CD4-positive, alpha-beta T cell treated with Interleukin-15 for 4 hours (primary cell): Measurements from ENCODE around the gene RIPOR1.

Experiments used
- DNase-seq: peaks from one replicate; pipeline ENCODE4 v3.0.0-alpha.2; 2020; ENCODE audit warnings: low spot score

Gene RIPOR1

DNA sequence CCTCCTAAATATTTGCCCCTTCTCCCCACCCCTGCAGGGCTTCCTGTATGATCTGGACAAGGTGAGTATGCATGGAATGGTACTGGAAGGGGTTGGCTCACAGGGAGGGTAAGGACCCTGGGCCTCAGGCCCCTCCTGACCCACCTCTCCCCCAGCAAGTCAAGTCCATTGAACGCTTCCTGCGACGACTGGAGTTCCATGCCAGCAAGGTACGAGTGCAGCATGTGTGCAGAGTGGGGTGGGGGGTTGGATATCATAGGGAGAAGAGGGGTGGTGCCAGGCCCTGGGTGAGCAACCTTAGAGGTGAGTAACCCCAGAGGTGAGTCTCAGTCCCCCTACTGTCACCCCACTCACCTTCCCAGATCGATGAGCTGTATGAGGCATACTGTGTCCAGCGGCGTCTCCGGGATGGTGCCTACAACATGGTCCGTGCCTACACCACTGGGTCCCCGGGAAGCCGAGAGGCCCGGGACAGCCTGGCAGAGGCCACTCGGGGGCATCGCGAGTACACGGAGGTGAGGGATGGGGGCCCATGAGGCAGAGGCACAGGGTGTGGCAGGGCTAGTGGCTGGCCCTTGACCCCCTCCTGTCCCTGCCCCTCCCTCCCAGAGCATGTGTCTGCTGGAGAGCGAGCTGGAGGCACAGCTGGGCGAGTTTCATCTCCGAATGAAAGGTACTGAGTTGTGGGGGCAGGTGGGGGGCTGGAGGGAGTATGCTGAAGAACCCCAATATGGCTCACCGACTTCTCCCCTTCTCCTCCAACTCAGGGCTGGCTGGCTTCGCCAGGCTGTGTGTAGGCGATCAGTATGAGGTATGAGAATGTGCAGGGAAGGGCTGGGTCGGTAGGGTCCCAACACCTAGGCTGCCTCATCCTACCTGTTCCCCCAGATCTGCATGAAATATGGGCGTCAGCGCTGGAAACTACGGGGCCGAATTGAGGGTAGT, 11.3 kb downstream of the RIPOR1 start:
- no peak for DNase-seq

GRCh38 chr16:67540756-67541155, 12.1 kb downstream of the RIPOR1 start:
- DNase-seq, result no peak

DNA sequence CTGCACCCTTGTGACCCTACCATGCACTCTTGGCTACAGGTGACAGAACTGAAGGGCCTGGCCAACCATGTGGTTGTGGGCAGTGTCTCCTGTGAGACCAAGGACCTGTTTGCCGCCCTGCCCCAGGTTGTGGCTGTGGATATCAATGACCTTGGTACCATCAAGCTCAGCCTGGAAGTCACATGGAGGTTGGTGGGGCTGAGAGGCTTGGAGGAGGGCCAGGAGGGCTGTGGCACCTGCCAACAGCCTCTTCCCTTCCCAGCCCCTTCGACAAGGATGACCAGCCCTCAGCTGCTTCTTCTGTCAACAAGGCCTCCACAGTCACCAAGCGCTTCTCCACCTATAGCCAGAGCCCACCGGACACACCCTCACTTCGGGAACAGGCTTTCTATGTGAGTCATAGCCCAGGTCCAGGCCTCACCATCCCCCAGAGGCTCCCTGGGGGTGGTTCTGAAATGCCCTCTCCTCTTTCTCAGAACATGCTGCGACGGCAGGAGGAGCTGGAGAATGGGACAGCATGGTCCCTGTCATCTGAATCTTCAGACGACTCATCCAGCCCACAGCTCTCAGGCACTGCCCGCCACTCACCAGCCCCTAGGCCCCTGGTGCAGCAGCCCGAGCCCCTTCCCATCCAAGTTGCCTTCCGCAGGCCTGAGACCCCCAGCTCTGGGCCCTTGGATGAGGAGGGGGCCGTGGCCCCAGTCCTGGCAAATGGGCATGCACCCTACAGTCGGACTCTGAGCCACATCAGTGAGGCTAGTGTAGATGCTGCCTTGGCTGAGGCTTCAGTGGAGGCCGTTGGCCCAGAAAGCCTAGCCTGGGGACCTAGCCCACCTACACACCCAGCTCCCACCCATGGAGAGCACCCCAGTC, 13.0 kb downstream of the RIPOR1 start:
- DNase-seq, result no peak

GRCh38 chr16:67542464-67542863, 13.8 kb downstream of the RIPOR1 start:
- peak; percentile 88 for DNase-seq

- no peak for DNase-seq
Measured at GRCh38 chr16:67543036-67543435, 14.4 kb downstream of the RIPOR1 start.

GRCh38 chr16:67543582-67543981, 15.0 kb downstream of the RIPOR1 start:
- DNase-seq, result no peak

GRCh38 chr16:67544329-67544841, 15.8 kb downstream of the RIPOR1 start:
- DNase-seq, result no peak

- DNase-seq, result no peak
Measured at GRCh38 chr16:67544844-67545664, 16.4 kb downstream of the RIPOR1 start.

GRCh38 chr16:67545665-67546024, 17.0 kb downstream of the RIPOR1 start:
- no peak for DNase-seq

- DNase-seq, result no peak
Measured at GRCh38 chr16:67546091-67546501, 17.5 kb downstream of the RIPOR1 start.

- DNase-seq, result peak; percentile 74
Measured at GRCh38 chr16:67546761-67547422, 18.3 kb downstream of the RIPOR1 start.

GRCh38 chr16:67547423-67548264, 19.0 kb downstream of the RIPOR1 start:
- DNase-seq, result peak; percentile 42

DNA sequence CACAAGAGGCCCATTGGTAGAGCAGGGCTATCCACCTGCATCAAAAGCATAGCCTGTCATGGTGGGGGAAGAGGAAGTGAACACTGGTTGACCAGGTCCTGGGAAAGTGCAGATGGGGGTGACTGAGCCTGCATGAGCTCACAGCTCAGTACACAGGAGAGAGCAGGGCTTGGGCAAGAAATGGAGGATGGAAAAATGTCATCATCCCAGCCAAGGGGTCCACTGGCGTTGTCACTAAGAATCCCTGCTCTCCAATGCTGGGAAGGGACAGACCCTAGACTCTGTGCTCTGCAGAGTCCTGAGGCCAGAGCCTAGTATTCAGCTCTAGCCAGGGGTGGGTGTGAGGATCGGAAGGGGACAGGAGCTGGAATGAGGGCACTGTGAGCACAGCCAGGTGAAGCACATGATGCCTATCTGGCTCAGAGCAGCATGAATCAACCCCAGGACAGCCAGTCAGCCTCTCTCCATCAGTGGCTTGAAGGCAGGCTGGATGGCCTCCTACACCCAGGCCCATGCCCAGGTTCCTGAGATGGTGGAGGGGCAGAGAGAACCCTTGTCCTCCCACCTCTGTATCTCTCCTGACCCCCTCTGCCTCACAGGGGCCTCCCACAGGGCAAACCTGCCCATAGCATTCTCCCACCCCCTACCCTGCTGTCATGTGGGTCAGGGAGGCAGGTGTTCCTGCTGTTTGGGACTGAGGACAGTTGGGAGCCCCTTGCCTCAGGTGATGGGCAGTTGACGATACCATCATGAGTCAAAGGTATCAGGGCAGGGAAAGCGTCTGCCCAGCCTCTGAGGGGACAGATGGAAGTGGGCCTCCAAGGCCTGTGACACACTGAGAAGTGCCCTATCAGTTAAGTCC, 19.9 kb downstream of the RIPOR1 start:
- no peak for DNase-seq

DNA sequence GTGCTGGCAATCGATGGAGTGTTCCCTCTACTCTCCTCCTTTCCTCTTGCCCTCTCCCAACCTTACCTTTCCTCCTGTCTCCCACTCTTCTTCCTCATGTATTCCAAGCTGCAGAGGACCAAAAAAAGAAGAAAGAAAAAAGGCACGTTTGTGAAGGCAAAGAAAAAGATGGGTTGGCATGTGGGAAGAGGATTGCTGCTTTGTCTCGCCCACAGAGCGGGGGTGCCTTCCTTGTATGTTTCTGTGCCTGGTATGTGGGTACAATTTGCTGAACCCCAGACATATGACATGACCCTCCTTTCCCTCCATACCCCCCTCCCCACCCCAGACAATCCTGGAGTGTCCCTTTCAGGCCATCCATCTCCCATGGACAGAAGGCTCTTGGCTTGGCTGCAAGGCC, 20.6 kb downstream of the RIPOR1 start:
- DNase-seq, result no peak

- no peak for DNase-seq
Measured at GRCh38 chr16:67549936-67550335, 21.3 kb downstream of the RIPOR1 start.

- DNase-seq, result no peak
Measured at GRCh38 chr16:67551091-67551490, 22.5 kb downstream of the RIPOR1 start.

DNA sequence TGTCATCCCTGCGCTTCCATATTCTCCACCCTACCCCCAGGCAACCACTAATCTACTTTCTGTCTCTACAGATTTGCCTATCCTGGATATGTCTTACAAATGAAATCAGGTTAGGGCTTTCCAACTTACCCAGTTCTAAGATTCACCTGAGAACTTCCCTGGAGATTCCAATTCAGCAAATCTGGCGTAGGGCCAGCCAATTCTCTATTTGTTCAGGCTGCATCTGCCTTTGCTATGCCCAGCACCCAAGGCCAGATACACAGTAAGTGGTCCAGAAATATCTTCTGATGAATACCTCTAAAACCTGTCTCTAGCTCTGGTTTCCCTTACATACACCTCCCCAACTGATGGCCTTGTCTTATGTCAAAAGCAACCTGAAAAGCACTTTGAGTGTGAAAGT, 23.3 kb downstream of the RIPOR1 start:
- no peak for DNase-seq

DNA sequence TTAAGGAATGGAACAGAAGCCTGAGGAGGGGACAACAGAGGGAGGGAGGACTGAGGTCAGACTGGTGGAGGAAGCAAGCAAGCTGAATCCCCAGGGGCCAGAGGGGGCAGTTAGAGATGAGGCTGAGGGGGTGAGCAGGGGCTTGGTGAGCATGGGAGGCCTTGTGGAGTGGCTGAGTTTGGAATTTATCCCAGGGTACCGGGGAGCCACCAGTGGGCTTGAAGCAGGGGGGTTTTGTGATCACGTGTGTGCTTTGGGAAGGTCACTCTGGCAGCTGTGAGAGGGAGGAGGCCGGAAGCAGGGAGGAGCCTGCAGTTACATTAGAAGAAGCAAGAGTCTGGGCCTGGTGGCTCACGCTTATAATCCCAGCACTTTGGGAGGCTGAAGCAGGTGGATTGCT, 23.8 kb downstream of the RIPOR1 start:
- no peak for DNase-seq

- peak; percentile 79 for DNase-seq
Measured at GRCh38 chr16:67555795-67556212, 27.2 kb downstream of the RIPOR1 start.
